Endodermal cell (in vitro differentiated cells): ENCODE results near the gene NIP7. TPM values are rescaled to one million over a fixed set of nuclear protein-coding genes. Genes with fewer than 3 reads are reported as not detected.

ENCODE experiments used
- DNase-seq: peaks from one replicate; pipeline ENCODE4 v3.0.0-alpha.2; 2017
- H3K27ac ChIP-seq: 2 replicates; pipeline ENCODE4 v1.5.1; 2013; ENCODE audit warnings: mild to moderate bottlenecking, low read depth, low read length, moderate library complexity
- H3K27me3 ChIP-seq: 2 replicates; pipeline ENCODE4 v1.6.1; 2013; ENCODE audit warnings: mild to moderate bottlenecking, low read length, moderate library complexity; ENCODE audit not compliant: insufficient read depth, control insufficient read depth, poor library complexity, severe bottlenecking
- H3K36me3 ChIP-seq: 2 replicates; pipeline ENCODE4 v1.7.0; 2013; ENCODE audit warnings: mild to moderate bottlenecking, low read length, moderate library complexity; ENCODE audit not compliant: control insufficient read depth, insufficient read depth
- H3K4me1 ChIP-seq: one replicate; pipeline ENCODE4 v1.7.0; 2013; ENCODE audit warnings: low read length; ENCODE audit not compliant: control insufficient read depth, insufficient read depth
- H3K4me3 ChIP-seq: 2 replicates; pipeline ENCODE4 v1.5.1; 2013; ENCODE audit warnings: mild to moderate bottlenecking, low read length, moderate library complexity
- H3K9ac ChIP-seq: 2 replicates; pipeline ENCODE4 v1.6.1; 2013; ENCODE audit warnings: mild to moderate bottlenecking, low read length, moderate library complexity; ENCODE audit not compliant: poor library complexity, severe bottlenecking; ENCODE audit errors: extremely low read depth
- H3K9me3 ChIP-seq: 2 replicates; pipeline ENCODE4 v1.6.1; 2013; ENCODE audit warnings: mild to moderate bottlenecking, low read length, moderate library complexity; ENCODE audit not compliant: control insufficient read depth
- H3K27ac Mint-ChIP-seq: 2 replicates; pipeline ENCODE4 v1.8.0; 2020; ENCODE audit warnings: mixed read lengths
- H3K27me3 Mint-ChIP-seq: 2 replicates; pipeline ENCODE4 v1.8.0; 2021; ENCODE audit warnings: mild to moderate bottlenecking, mixed read lengths; ENCODE audit not compliant: insufficient read depth
- H3K36me3 Mint-ChIP-seq: 2 replicates; pipeline ENCODE4 v1.8.0; 2020; ENCODE audit warnings: low read depth, mixed read lengths
- H3K4me1 Mint-ChIP-seq: 2 replicates; pipeline ENCODE4 v1.8.0; 2020; ENCODE audit warnings: mixed read lengths
- H3K4me3 Mint-ChIP-seq: 2 replicates; pipeline ENCODE4 v1.8.0; 2020; ENCODE audit warnings: mild to moderate bottlenecking, moderate library complexity, mixed read lengths
- H3K9me3 Mint-ChIP-seq: 2 replicates; pipeline ENCODE4 v1.8.0; 2020; ENCODE audit warnings: mild to moderate bottlenecking, mixed read lengths
- CTCF ChIP-seq: fragments of 200-600 bp; sonication (generic); conservative IDR thresholded peaks from 2 replicates; pipeline ENCODE4 v1.5.0; 2021; ENCODE audit warnings: antibody characterized with exemption, mild to moderate bottlenecking
- WGBS, 2 experiments: methylation state at CpG; one replicate each; pipeline versions ENCODE4 v1.1.5 to v1.1.7; 2013; ENCODE audit warnings: missing lambda C conversion rate in 2 of 2, mixed read lengths in 1 of 2; ENCODE audit not compliant: insufficient coverage in 1 of 2, insufficient read length in 1 of 2; 5-methylcytosine and 5-hydroxymethylcytosine counted together
- total RNA-seq, 2 donors: library from RNA; stranded (reverse); fragmentation: NEBNext Ultra II Directional in 1 of 2; extraction: Animal tissue kit (Norgen Biotek cat#: 25700) in 1 of 2; gene quantifications; 2 replicates in 1 of 2; 3 replicates in 1 of 2; pipeline ENCODE4 v1.2.1, GENCODE V29; 2021

The NIP7 gene
- total RNA-seq, 2 donors from 2014 or later = 30.5 to 36.3 TPM

- Histone ChIP-seq H3K4me1 (peaks cover 3% of the 10 kb centered on the region), H3K27ac (peak overlapping the region; percentile 74), H3K36me3 (peaks cover 61% of the 10 kb centered on the region), H3K27me3 (no peaks in the 10 kb centered on the region), H3K9me3 (no peaks in the 10 kb centered on the region), H3K4me3 (peak overlapping the region; percentile 96), H3K9ac (peak overlapping the region; percentile 66)
- no peaks in the 10 kb centered on the region for H3K27me3 Mint-ChIP-seq
- H3K27ac Mint-ChIP-seq = peak overlapping the region; percentile 97
- H3K9me3 Mint-ChIP-seq = no peaks in the 10 kb centered on the region
- peaks cover 14% of the 10 kb centered on the region for H3K4me1 Mint-ChIP-seq
- 24 to 29% methylated on average over 38 to 46 of the region's 46 CpGs for WGBS, 2 experiments
- H3K36me3 Mint-ChIP-seq = peaks cover 57% of the 10 kb centered on the region
- no peak for DNase-seq
- no peak for TF ChIP-seq CTCF
- H3K4me3 Mint-ChIP-seq = peak overlapping the region; percentile 99
Observed at GRCh38 chr16:69338557-69339288, 849 bp upstream of the NIP7 start.

DNA sequence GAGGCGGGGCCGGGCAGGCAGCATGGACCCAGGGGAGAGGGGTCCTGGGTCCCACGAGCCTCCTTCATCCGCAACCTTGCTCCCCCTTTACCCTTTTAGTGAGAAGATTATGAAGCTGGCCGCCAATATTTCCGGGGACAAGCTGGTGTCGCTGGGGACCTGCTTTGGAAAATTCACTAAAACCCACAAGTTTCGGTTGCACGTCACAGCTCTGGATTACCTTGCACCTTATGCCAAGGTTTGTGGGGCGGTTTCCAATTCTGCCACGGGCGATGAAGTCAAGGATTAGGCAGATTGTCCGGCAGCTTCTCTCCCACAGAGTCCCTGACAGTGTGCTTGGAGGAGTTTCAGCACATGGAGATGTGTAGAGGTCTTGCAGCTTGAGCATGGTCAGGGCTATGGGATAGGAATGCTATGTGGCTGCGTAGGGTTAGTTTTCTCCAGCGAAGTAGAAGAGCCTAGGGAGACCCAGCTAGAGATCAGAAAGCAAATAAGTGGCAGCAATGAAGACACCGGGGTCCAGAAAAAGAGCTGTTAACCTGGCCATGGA lies 598 bp downstream of the NIP7 start:
- H3K4me3 Mint-ChIP-seq = peak overlapping the region; percentile 99
- H3K4me1 Mint-ChIP-seq = peaks cover 14% of the 10 kb centered on the region
- peaks cover 3% of the 10 kb centered on the region for H3K4me1 ChIP-seq
- no peaks in the 10 kb centered on the region for H3K27me3 Mint-ChIP-seq
- WGBS, 2 experiments = 2 to 8% methylated on average over 13 to 16 of the region's 16 CpGs
- no peak for TF ChIP-seq CTCF
- H3K27me3 ChIP-seq = no peaks in the 10 kb centered on the region
- peak overlapping the region; percentile 63 for H3K27ac ChIP-seq
- H3K4me3 ChIP-seq = peak overlapping the region; percentile 96
- H3K36me3 ChIP-seq = peaks cover 53% of the 10 kb centered on the region
- H3K9me3 Mint-ChIP-seq = no peaks in the 10 kb centered on the region
- H3K9me3 ChIP-seq = no peaks in the 10 kb centered on the region
- H3K36me3 Mint-ChIP-seq = peaks cover 49% of the 10 kb centered on the region
- H3K9ac ChIP-seq = peak overlapping the region; percentile 66
- no peak for DNase-seq
- H3K27ac Mint-ChIP-seq = peak overlapping the region; percentile 97

DNA sequence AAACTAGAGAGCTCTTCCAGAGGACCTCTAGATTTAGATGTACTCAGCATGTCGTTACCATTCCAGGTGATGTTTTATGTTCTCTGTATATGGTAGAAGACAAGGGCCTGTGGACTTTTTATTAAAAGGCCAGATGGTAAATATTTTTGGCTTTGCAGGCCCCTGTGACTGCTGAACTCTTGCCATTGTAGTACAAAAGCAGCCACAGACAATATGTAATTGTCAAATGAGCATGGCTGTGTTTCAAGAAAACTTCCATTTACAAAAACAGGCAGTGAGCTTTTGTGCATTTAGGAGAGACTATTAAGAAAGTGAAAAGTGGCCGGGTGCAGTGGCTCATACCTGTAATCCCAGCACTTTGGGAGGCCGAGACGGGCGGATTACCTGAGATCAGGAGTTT lies 4.6 kb downstream of the NIP7 start:
- Histone ChIP-seq H3K27me3 (no peaks in the 10 kb centered on the region), H3K9ac (no peak overlapping the region), H3K4me1 (peaks cover 3% of the 10 kb centered on the region), H3K4me3 (no peak overlapping the region), H3K27ac (no peak overlapping the region), H3K9me3 (no peaks in the 10 kb centered on the region), H3K36me3 (peaks cover 40% of the 10 kb centered on the region)
- no peak for TF ChIP-seq CTCF
- peaks cover 9% of the 10 kb centered on the region for H3K4me1 Mint-ChIP-seq
- DNase-seq = no peak
- no peak overlapping the region for H3K27ac Mint-ChIP-seq
- H3K27me3 Mint-ChIP-seq = no peaks in the 10 kb centered on the region
- H3K36me3 Mint-ChIP-seq = peaks cover 43% of the 10 kb centered on the region
- WGBS, 2 experiments = 97 to 100% methylated on average over 3 to 5 of the region's 5 CpGs
- H3K4me3 Mint-ChIP-seq = no peak overlapping the region
- H3K9me3 Mint-ChIP-seq = no peaks in the 10 kb centered on the region
